HG03103 (cell line): Measurements from ENCODE around the gene BRAT1.
"Not testable (repeated sequence)": the region's sequence is repeated elsewhere in the genome, so short reads cannot be mapped to it uniquely, and the experiment has no call there.

ENCODE experiments used
- ATAC-seq: cut with Tn5 transposase; IDR thresholded peaks from one replicate; pipeline ENCODE4 v1.9.1; 2021; ENCODE audit warnings: low read depth; ENCODE audit not compliant: unreplicated experiment

Gene BRAT1

GRCh38 chr7:2555121-2556052 is at the start of gene BRAT1:
Gene BRAT1 (minus strand): TSS chr7:2555524. CDS start chr7:2554431, 1,093 bp downstream.
- ATAC-seq: peak; percentile 56

DNA sequence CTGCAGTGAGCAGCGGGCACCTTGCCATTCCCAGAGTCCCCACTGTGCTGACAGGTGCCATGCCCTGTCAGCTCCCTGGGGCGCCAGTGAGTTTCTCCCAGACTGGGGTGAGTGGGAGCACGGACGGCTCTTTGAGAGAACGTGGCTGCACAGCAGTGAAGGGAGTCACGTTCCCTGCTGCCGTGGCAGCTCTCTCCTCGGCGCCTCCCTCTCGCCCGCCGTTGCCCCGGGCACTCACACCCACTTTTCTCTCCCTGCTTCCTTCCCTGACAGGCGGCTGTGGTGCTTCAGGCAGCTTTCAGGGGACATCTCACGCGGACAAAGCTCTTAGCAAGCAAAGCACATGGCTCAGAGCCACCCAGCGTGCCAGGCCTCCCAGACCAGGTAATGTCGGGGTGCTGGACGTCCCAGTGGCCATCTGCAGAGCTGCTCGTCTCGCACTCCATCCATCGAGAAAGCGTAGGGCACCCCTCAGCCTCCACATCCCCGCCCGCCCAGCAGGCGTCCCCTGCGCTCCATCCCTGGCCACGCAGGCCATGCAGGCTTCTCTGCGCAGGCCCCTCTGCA is 49.4 kb upstream of the BRAT1 start:
- ATAC-seq: no peak

DNA sequence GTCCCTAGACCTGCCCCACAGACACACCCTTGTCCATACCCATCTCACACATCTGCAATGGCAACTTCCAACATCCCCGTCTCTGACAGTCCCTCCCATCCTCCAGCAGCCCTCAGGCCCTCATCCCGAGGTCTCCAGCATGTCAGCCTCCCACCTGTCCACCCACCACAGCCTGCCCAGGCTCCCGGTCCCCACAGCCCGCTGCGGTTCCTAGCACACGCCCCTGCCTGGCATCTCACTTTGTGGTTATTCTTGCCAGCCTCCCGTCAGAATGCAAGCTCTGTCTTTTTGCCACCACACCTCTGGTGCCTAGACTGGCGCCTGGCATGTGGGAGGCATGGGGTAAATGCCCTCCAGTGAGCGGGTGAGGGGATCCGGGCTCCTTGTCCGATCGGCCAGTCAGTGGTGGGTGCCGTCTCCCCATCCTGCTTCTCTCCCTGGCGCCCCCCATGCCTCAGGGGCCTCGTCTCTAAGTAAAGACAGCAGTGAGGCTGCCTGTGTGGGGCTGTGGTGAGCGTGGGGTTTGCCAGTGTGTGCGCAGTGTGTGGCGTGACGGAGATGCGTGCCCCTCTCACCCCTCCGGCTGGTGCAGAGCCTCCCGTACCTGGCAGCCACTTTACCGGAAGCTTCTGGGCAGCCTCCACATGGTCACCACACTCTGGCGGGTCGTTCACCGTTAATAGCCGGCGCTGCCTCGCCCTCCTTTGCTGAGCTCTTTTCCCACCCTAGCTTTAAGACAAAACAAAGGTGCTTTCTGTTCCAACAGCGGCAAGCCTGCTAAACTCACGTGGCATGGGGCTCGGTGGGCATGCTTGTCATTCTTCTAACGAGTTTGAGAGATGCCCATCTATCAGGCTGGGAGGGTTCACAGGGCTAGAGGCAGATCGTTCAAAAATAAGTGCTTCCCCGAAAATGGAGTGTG is 48.0 kb upstream of the BRAT1 start:
- no peak for ATAC-seq

DNA sequence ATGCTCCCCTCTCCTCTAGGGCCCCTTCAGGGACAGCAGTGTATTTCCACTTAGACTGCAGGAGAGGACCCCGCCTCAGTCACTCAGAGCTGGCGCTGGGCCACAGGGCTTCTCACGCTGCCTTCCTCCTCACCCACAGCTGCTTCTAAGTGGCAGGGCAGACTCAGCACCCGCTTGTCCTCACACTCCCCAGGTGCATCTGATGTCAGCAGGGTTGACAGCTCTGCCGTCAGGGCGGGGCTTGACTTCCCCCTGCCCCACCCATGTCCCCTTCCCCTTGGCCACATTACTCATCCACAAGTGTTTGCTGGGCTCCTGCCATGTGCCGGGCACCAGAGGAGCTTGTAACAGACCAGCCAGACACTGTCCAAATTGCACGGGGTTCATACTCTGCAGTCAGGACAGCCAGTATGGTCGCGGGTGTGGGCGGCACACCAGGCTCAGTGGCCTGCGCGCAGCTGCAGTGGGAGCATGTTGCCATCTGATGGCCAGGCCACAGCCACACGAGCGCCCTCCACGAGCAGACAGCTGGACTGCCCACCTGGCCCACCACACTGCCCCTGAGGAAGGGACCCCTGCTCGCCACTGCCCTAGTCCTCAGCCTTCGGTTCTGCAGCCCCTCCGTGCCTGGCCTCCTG is 47.2 kb upstream of the BRAT1 start:
- no peak for ATAC-seq

DNA sequence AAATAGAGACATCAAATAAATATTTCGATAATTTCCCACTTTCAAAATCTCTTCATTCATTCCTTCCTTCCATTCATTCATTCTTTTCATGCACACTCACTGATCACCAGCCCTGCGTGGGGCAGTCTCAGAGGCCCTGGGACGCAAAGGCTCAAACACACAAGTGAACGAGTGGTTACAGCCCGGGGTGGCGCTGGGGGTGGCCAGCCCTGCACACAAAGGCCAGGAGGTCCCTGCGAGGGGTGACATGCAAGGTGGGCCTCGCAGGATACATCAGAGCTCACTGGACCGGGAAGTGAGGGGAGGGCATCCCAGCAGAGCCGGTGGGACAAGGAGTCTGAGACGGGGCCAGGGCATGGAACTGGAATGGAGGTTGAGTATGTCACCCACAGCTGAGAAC is 46.6 kb upstream of the BRAT1 start:
- ATAC-seq: no peak

DNA sequence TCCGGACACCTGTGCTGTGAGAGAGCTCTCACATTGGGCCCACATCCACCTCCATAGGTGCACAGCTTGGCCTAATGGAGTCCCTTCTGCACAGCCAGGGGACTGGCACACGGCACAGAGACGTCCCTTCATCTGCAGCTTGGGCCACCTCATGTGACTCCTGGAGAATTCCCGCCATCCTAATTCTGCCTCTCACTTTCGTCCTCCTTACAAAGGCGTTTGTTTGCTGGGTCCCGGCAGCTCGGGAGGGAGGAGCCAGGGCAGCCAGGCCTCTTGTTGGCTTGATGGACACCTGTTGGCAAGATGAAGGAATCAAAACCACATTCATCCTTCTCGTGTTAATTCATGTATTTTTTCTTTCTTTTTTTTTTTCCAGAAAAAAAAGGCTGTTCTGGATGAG is 45.7 kb upstream of the BRAT1 start:
- no peak for ATAC-seq

- ATAC-seq: no peak
Measured at GRCh38 chr7:2598154-2598823, 43.0 kb upstream of the BRAT1 start.

GRCh38 chr7:2597273-2597640 is 41.9 kb upstream of the BRAT1 start:
- ATAC-seq: no peak

- no peak for ATAC-seq
Measured at GRCh38 chr7:2596464-2597272, 41.3 kb upstream of the BRAT1 start.

- ATAC-seq: no peak
Measured at GRCh38 chr7:2595258-2595860, 40.0 kb upstream of the BRAT1 start.

DNA sequence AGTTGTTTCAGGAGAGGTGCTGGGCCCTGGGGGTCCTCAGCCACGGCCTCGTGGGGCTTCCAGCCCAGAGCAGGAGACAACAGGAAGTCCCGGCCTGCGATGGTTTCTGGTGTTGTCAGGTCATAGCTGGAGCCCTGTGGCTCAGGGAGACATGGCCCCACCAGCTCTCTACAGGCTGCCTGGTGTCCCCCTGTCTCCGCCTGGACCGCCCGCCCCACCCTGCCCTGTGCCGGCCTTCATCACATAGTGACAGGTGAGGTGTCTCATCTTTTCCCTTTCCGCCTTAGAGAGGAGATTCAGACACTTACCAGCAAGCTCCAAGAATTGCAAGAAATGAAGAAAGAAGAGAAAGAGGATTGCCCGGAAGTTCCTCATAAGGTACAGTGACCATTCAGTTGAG is 39.3 kb upstream of the BRAT1 start:
- ATAC-seq: no peak

GRCh38 chr7:2593036-2593727 is 37.9 kb upstream of the BRAT1 start:
- ATAC-seq: no peak

GRCh38 chr7:2592375-2592865 is 37.1 kb upstream of the BRAT1 start:
- ATAC-seq: no peak

- not testable (repeated sequence) for ATAC-seq
Measured at GRCh38 chr7:2589941-2590340, 34.6 kb upstream of the BRAT1 start.

- ATAC-seq: no peak
Measured at GRCh38 chr7:2589341-2589740, 34.0 kb upstream of the BRAT1 start.

DNA sequence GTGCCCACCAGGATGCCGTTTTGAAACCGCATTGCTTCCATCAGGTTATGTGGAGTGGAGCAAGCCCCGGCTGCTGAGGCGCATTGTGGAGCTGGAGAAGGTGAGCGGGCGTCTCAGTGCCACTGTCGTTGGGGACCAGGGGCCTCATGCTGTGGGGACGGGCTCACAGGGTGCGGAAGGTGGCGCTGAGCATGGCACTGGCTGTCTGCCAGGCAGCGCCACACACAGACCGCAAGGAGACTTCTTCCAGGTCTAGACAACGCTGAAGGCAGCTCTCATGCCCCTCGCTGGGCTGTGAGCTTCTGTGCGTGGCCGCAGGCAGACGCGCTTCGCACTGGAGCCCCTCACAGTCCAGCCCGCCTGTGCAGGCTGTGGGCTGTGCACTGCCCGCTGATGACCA is 32.5 kb upstream of the BRAT1 start:
- ATAC-seq: no peak

- ATAC-seq: no peak
Measured at GRCh38 chr7:2587134-2587533, 31.8 kb upstream of the BRAT1 start.
